Hindlimb muscle (tissue), 1 donor: ENCODE data around the gene MYOF. TPM values are rescaled to one million over a fixed set of nuclear protein-coding genes. Genes with fewer than 3 reads are reported as not detected.
"Not testable (repeated sequence)": the region's sequence is repeated elsewhere in the genome, so short reads cannot be mapped to it uniquely, and the experiment has no call there.

Source experiments
- DNase-seq: peaks from one replicate; pipeline ENCODE4 v3.0.0-alpha.2; 2013
- polyA plus RNA-seq: library from polyadenylated mRNA; unstranded; fragments of 120-200 nt; gene quantifications from one replicate; pipeline ENCODE4 v1.2.1, GENCODE V29; 2013; ENCODE audit not compliant: insufficient read length

Gene MYOF
- polyA plus RNA-seq, 1 donor = 51.4 TPM

- DNase-seq = no peak
These were observed 443 bp downstream of the MYOF start for GRCh38 chr10:93481637-93482144.

DNA sequence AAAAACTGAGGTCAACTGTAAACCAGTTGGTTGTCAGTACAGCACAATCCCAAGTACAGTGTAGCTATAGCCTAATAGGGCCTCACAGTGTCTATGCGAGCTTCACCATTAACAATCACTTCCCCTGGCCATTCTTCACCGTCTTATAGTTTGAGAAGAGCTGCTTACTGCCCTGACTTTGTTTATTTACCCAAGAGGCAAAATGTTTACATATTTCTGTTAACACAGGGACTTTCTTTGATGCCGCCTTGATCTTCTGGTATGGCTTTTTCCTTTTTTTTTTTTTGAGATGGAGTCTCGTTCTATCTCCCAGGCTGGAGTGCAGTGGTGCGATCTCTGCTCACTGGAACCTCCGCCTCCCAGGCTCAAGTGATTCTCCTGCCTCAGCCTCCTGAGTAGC is 3.3 kb downstream of the MYOF start:
- DNase-seq = no peak

- DNase-seq = no peak
These were observed 5.4 kb downstream of the MYOF start for GRCh38 chr10:93476756-93477155.

DNA sequence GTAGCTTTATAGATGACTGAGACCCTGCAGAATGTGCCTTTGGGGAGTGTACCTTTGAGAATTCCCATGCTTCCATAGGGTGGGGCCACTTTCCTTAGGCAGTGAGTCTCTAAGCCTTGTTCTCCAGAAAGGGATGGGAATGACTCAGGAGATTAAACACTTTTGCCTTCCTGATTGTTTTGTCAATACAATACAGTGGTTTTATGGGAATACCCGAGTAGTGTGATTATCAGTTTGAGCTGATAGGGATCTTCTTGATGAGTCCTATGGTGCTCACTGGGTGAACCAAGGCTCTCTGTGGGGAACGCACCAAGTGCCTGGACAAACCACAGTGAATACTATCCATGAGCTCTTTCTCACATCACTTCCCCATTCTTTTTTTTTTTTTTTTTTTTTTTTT is 6.3 kb downstream of the MYOF start:
- no peak for DNase-seq

GRCh38 chr10:93475227-93475626 is 6.9 kb downstream of the MYOF start:
- DNase-seq = no peak

DNA sequence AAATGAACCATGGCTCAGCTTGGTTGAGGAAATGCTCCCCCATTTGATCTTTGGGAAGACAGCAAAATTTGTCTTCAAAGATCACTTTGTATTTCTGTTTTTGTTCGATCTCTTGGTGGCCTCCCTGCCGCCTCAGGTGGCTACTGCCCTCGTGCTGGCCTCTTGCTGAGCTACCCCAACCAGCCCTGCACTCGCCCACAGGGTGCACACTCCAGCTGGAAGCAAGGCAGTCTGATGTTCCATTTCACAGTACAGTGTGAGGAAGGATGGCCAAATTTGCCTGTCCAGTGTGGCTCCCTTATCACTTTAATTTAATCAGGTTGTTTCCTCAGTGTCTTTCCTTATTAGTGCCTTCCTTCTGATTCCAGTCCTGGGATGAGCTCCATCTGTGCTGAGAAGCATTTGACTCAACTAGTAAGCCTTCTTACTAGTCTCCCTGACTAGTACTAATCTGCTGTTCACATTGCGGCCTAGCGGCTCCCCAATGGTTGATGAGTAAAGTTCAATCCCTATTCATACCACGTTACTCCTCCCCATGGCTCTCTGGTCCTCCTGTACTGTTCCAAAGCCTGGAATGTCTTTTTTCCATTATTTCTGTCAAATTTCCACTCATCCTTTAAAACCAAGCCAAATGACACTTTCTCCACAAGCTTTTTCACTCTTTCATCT is 8.2 kb downstream of the MYOF start:
- DNase-seq = no peak

DNA sequence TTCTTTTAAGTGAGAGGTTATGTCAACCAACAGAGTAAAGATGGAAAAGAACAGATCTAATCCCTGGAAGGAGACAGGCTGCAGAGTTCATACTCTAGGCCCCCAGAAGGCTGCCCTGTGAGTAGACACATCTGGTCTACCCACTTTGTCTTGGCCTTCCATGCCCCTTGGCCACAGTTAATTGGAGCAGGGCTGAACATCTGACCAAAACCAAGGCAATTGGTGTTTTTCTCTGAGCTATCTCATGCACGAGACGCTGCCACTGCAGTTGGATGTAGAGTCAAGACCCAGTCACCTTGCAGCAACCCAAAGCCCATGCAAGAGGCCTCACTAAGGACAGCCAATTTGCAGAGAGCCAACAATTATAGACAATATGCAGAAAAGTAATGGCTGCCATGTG is 9.0 kb downstream of the MYOF start:
- DNase-seq = no peak

GRCh38 chr10:93471110-93471651 is 11.0 kb downstream of the MYOF start:
- no peak for DNase-seq

GRCh38 chr10:93469454-93469853 is 12.7 kb downstream of the MYOF start:
- no peak for DNase-seq

DNA sequence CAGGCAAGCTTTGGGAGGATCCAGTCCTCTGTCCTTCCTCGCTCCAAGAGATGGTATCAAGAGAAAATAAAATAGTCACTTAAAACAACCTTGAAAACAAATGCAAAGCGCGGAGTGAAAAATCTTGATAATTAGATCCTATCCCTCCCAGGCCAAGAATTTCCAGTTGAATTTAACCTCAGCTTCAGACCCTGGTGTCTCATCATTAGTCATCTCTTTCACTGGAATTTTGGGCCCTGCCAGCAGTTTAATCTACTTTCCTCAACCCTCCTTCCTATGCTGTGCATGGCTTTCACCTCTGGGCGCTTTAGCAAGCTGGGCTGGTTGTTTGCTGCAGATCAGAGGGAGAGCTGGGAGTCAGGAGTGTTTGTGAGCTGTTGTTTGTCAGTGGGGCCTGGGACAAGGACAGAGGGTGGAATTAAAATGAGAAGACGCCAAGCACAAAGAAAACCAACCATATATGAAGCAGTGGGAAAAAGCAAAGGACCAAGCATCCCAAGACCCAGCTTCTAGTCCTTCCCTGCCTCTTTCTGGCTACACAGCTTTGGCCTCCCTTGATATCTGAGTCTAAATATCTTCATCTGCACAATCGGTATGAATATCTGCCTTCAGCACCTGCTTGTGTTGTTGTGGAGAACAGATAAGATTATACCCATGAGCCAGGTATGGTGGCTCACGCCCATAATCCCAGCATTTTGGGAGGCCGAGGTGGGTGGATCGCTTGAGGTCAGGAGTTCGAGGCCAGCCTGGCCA is 13.5 kb downstream of the MYOF start:
- no peak for DNase-seq

DNA sequence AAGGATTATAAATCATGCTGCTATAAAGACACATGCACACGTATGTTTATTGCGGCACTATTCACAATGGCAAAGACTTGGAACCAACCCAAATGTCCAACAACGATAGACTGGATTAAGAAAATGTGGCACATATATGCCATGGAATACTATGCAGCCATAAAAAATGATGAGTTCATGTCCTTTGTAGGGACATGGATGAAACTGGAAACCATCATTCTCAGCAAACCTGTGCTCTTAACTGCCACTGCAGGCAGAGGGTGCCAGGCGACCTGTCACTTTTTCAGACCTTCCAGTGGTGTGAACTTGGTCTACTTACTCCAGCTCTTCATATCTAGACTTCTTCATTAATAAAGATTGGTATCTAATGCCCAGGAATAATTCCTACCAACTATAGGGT is 14.5 kb downstream of the MYOF start:
- not testable (repeated sequence) for DNase-seq

GRCh38 chr10:93465806-93466675 is 16.1 kb downstream of the MYOF start:
- peak; percentile 31 for DNase-seq

GRCh38 chr10:93464776-93465388 is 17.3 kb downstream of the MYOF start:
- DNase-seq = no peak

GRCh38 chr10:93463723-93464476 is 18.2 kb downstream of the MYOF start:
- peak; percentile 64 for DNase-seq

DNA sequence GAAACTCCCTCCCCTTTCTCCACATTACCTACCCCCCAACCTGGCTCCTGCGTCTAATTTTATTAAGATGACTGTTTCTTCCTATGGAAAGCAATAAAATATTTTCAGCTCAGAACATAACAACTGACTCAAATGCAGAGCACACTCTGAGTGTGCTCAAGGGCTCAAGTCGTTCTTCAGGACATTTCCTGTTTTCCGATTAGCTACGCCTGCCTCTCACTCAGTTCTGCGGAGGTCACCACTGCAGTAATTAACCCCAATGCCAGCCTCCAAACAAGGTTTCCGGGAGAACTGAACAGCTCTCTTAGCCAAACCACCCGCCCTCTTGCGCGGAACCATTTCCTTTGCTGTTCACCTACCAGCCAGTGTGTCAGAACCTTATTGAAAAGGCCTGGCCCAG is 19.3 kb downstream of the MYOF start:
- DNase-seq = no peak

DNA sequence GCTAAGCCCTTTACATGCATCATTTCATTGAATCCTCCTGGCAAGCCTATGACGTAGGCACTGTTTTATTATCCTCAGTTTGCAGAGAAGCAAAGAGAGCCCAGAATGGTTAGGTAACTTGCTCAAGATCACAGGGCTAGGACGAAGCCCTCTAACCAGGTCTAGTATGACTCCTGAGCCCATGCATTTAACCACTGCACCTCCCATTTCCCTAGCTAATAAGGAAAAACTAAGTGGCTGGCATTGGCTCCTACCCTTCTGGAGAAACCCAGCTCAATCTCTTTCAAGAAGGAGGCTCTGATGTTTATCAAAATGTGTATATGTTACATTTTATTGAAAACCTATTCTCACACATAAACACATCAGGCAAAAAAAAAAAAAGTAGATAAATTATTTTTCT is 19.8 kb downstream of the MYOF start:
- no peak for DNase-seq

- DNase-seq = no peak
These were observed 20.3 kb downstream of the MYOF start for GRCh38 chr10:93461807-93462178.

DNA sequence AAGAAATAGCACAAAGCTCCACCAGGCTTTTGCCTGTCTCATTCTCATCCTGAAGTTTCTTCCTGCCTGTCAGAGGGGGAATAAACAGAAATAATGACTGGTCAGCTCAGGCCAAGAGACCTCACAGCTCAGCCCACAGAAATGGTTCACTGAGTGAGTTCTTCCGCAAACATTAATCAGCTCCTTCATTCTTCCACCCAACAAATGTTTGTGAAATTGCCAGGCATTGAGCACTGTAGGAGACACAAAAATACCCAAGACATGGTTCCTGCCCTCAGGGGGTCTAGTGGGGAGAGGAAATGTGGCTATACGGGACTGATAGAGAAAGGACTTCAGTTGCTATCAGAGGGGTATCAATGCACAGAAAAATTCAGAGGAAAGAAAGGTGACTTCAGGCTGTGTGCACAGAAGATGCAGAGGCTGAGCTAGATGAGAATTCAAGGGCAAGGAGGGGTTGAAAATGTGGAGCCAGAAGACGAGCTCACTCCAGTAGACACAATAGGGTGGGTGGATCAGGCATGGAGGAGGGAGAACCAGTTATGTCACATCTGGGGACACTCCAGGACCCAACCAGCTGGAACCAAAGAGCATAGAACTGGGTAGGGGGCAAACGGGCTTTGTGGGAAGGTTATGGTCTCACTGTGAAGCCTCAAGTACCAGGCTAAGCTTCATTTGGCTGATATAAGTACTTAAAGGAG is 20.9 kb downstream of the MYOF start:
- no peak for DNase-seq

DNA sequence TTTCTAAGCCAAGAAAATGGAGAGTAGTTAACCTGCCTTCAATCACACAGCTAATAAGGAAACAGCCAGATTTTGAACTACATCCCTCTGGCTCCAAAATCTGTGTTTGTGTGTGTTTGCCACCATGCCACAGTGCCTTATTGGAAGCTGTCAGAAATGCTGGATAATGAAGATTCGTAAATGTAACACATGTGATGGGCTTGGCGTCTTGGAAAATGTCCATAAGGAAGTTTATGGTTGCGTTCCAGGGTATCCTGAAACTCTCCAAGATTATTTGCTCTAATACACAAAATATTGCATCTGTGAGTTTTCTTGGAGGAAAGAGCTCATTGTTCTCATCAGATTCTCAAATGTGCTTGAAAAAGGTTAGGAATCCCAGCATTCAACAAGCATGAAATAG is 22.7 kb downstream of the MYOF start:
- no peak for DNase-seq

DNA sequence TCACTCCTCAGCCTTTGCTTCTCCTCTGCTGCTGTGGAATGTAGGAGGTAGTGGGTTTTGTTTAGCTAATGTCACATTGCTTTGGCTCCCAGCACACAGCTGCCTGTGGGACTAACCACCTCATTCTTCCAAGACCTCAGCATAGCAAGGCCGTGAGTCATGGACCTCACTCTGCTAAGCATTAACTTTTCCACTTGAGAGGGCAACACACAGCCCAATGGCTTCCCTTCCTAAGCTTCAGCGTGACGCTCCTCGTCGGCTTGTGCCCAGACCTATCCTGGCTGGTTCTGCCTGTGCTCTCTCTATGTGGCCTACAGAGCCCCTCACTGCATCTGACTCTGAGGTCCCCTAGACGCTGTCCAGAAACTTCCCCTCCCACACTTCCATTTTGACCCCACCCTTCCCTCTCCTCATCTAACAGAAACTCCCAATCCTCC is 23.3 kb downstream of the MYOF start:
- peak; percentile 80 for DNase-seq

DNA sequence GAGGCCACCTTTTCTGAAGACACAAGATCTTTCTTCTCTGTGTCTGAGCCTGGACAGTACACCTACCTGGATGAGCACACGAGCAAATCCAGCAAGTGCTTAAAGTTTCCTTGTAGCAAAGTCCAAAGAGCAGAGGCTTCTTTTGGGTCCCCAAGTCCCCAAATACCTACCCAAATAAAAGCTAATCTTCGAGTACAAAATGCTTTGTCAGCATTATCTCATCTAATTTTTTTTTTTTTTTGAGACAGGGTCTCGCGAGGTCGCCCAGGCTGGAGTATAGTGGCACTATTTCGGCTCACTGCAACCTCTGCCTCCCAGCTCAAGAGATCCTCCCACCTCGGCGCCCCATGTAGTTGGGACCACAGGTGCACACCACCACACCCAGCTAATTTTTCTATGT is 24.6 kb downstream of the MYOF start:
- no peak for DNase-seq
